Measurements from ENCODE around the gene FMN1. TPM values are rescaled to one million over a fixed set of nuclear protein-coding genes. Genes with fewer than 3 reads are reported as not detected.

Gene FMN1
- polyA plus RNA-seq, 2 donors = 1.0 to 2.1 TPM

GRCh38 chr15:32983679-32984078, 210.8 kb downstream of the FMN1 start:
- Histone ChIP-seq H3K4me1 (ENCODE audit: control insufficient read depth in 2 of 2, insufficient read depth in 2 of 2, low read length in 1 of 2) (no peaks in the 10 kb centered on the region), H3K27ac (ENCODE audit: low read depth in 2 of 2, low read length in 1 of 2) (no peak overlapping the region), H3K36me3 (ENCODE audit: control insufficient read depth in 2 of 2, insufficient read depth in 2 of 2, low read length in 1 of 2) (no peaks in the 10 kb centered on the region), H3K9me3 (ENCODE audit: control insufficient read depth in 2 of 2, insufficient read depth in 1 of 2, low read depth in 1 of 2, low read length in 1 of 2) (no peaks in the 10 kb centered on the region), H3K4me3 (ENCODE audit: low read depth in 1 of 2, low read length in 2 of 2) (no peak overlapping the region), H3K27me3 (ENCODE audit: control insufficient read depth in 1 of 2, insufficient read depth in 2 of 2, low read length in 2 of 2) (no peaks in the 10 kb centered on the region)
- WGBS, 2 donors = 70 to 79% methylated on average over 7 of the region's 7 CpGs

GRCh38 chr15:32982001-32982400, 212.5 kb downstream of the FMN1 start:
- H3K27ac ChIP-seq (ENCODE audit: low read depth in 2 of 2, low read length in 1 of 2) = no peak overlapping the region
- no peaks in the 10 kb centered on the region for H3K27me3 ChIP-seq (ENCODE audit: control insufficient read depth in 1 of 2, insufficient read depth in 2 of 2, low read length in 2 of 2)
- H3K9me3 ChIP-seq (ENCODE audit: control insufficient read depth in 2 of 2, insufficient read depth in 1 of 2, low read depth in 1 of 2, low read length in 1 of 2) = no peaks in the 10 kb centered on the region
- H3K36me3 ChIP-seq (ENCODE audit: control insufficient read depth in 2 of 2, insufficient read depth in 2 of 2, low read length in 1 of 2) = no peaks in the 10 kb centered on the region
- H3K4me1 ChIP-seq (ENCODE audit: control insufficient read depth in 2 of 2, insufficient read depth in 2 of 2, low read length in 1 of 2) = no peaks in the 10 kb centered on the region
- H3K4me3 ChIP-seq (ENCODE audit: low read depth in 1 of 2, low read length in 2 of 2) = no peak overlapping the region
- 87 to 91% methylated on average over 4 of the region's 4 CpGs for WGBS, 2 donors

- no peak overlapping the region for H3K27ac ChIP-seq (ENCODE audit: low read depth in 2 of 2, low read length in 1 of 2)
- no peak overlapping the region for H3K4me3 ChIP-seq (ENCODE audit: low read depth in 1 of 2, low read length in 2 of 2)
- no peaks in the 10 kb centered on the region for H3K36me3 ChIP-seq (ENCODE audit: control insufficient read depth in 2 of 2, insufficient read depth in 2 of 2, low read length in 1 of 2)
- H3K4me1 ChIP-seq (ENCODE audit: control insufficient read depth in 2 of 2, insufficient read depth in 2 of 2, low read length in 1 of 2) = no peaks in the 10 kb centered on the region
- whole genome bisulfite sequencing, 2 donors = 75 to 84% methylated on average over 1 of the region's 1 CpG
- no peaks in the 10 kb centered on the region for H3K27me3 ChIP-seq (ENCODE audit: control insufficient read depth in 1 of 2, insufficient read depth in 2 of 2, low read length in 2 of 2)
- no peaks in the 10 kb centered on the region for H3K9me3 ChIP-seq (ENCODE audit: control insufficient read depth in 2 of 2, insufficient read depth in 1 of 2, low read depth in 1 of 2, low read length in 1 of 2)
Observed at GRCh38 chr15:32981536-32981935, 213.0 kb downstream of the FMN1 start.

GRCh38 chr15:32979710-32980109, 214.8 kb downstream of the FMN1 start:
- no peak overlapping the region for H3K4me3 ChIP-seq (ENCODE audit: low read depth in 1 of 2, low read length in 2 of 2)
- WGBS, 2 donors = 34 to 53% methylated on average over 3 of the region's 3 CpGs
- no peaks in the 10 kb centered on the region for H3K36me3 ChIP-seq (ENCODE audit: control insufficient read depth in 2 of 2, insufficient read depth in 2 of 2, low read length in 1 of 2)
- H3K27me3 ChIP-seq (ENCODE audit: control insufficient read depth in 1 of 2, insufficient read depth in 2 of 2, low read length in 2 of 2) = no peaks in the 10 kb centered on the region
- H3K9me3 ChIP-seq (ENCODE audit: control insufficient read depth in 2 of 2, insufficient read depth in 1 of 2, low read depth in 1 of 2, low read length in 1 of 2) = no peaks in the 10 kb centered on the region
- H3K4me1 ChIP-seq (ENCODE audit: control insufficient read depth in 2 of 2, insufficient read depth in 2 of 2, low read length in 1 of 2) = no peaks in the 10 kb centered on the region
- H3K27ac ChIP-seq (ENCODE audit: low read depth in 2 of 2, low read length in 1 of 2) = no peak overlapping the region

GRCh38 chr15:32977506-32977905, 217.0 kb downstream of the FMN1 start:
- Histone ChIP-seq H3K27ac (ENCODE audit: low read depth in 2 of 2, low read length in 1 of 2) (no peak overlapping the region), H3K36me3 (ENCODE audit: control insufficient read depth in 2 of 2, insufficient read depth in 2 of 2, low read length in 1 of 2) (no peaks in the 10 kb centered on the region), H3K27me3 (ENCODE audit: control insufficient read depth in 1 of 2, insufficient read depth in 2 of 2, low read length in 2 of 2) (no peaks in the 10 kb centered on the region), H3K9me3 (ENCODE audit: control insufficient read depth in 2 of 2, insufficient read depth in 1 of 2, low read depth in 1 of 2, low read length in 1 of 2) (no peaks in the 10 kb centered on the region), H3K4me1 (ENCODE audit: control insufficient read depth in 2 of 2, insufficient read depth in 2 of 2, low read length in 1 of 2) (no peaks in the 10 kb centered on the region), H3K4me3 (ENCODE audit: low read depth in 1 of 2, low read length in 2 of 2) (no peak overlapping the region)
- WGBS, 2 donors = 50 to 88% methylated on average over 1 of the region's 1 CpG

GRCh38 chr15:32974691-32975090, 219.8 kb downstream of the FMN1 start:
- Histone ChIP-seq H3K9me3 (ENCODE audit: control insufficient read depth in 2 of 2, insufficient read depth in 1 of 2, low read depth in 1 of 2, low read length in 1 of 2) (no peaks in the 10 kb centered on the region), H3K36me3 (ENCODE audit: control insufficient read depth in 2 of 2, insufficient read depth in 2 of 2, low read length in 1 of 2) (no peaks in the 10 kb centered on the region), H3K4me1 (ENCODE audit: control insufficient read depth in 2 of 2, insufficient read depth in 2 of 2, low read length in 1 of 2) (no peaks in the 10 kb centered on the region), H3K4me3 (ENCODE audit: low read depth in 1 of 2, low read length in 2 of 2) (no peak overlapping the region), H3K27ac (ENCODE audit: low read depth in 2 of 2, low read length in 1 of 2) (no peak overlapping the region), H3K27me3 (ENCODE audit: control insufficient read depth in 1 of 2, insufficient read depth in 2 of 2, low read length in 2 of 2) (no peaks in the 10 kb centered on the region)
- WGBS, 2 donors = 89 to 100% methylated on average over 1 of the region's 1 CpG

GRCh38 chr15:32972686-32973085, 221.8 kb downstream of the FMN1 start:
- Histone ChIP-seq H3K4me1 (ENCODE audit: control insufficient read depth in 2 of 2, insufficient read depth in 2 of 2, low read length in 1 of 2) (no peaks in the 10 kb centered on the region), H3K9me3 (ENCODE audit: control insufficient read depth in 2 of 2, insufficient read depth in 1 of 2, low read depth in 1 of 2, low read length in 1 of 2) (peaks cover 0 to 3% of the 10 kb centered on the region in 2 donors), H3K4me3 (ENCODE audit: low read depth in 1 of 2, low read length in 2 of 2) (no peak overlapping the region), H3K27ac (ENCODE audit: low read depth in 2 of 2, low read length in 1 of 2) (no peak overlapping the region), H3K27me3 (ENCODE audit: control insufficient read depth in 1 of 2, insufficient read depth in 2 of 2, low read length in 2 of 2) (no peaks in the 10 kb centered on the region), H3K36me3 (ENCODE audit: control insufficient read depth in 2 of 2, insufficient read depth in 2 of 2, low read length in 1 of 2) (no peaks in the 10 kb centered on the region)
- WGBS, 2 donors = 89 to 96% methylated on average over 2 of the region's 2 CpGs

- H3K9me3 ChIP-seq (ENCODE audit: control insufficient read depth in 2 of 2, insufficient read depth in 1 of 2, low read depth in 1 of 2, low read length in 1 of 2) = peaks cover 0 to 3% of the 10 kb centered on the region in 2 donors
- H3K4me1 ChIP-seq (ENCODE audit: control insufficient read depth in 2 of 2, insufficient read depth in 2 of 2, low read length in 1 of 2) = no peaks in the 10 kb centered on the region
- no peak overlapping the region for H3K4me3 ChIP-seq (ENCODE audit: low read depth in 1 of 2, low read length in 2 of 2)
- H3K27ac ChIP-seq (ENCODE audit: low read depth in 2 of 2, low read length in 1 of 2) = no peak overlapping the region
- H3K36me3 ChIP-seq (ENCODE audit: control insufficient read depth in 2 of 2, insufficient read depth in 2 of 2, low read length in 1 of 2) = no peaks in the 10 kb centered on the region
- H3K27me3 ChIP-seq (ENCODE audit: control insufficient read depth in 1 of 2, insufficient read depth in 2 of 2, low read length in 2 of 2) = no peaks in the 10 kb centered on the region
- 78 to 82% methylated on average over 11 of the region's 11 CpGs for WGBS, 2 donors
Observed at GRCh38 chr15:32970847-32971246, 223.7 kb downstream of the FMN1 start.

GRCh38 chr15:32967521-32967920, 227.0 kb downstream of the FMN1 start:
- Histone ChIP-seq H3K27me3 (ENCODE audit: control insufficient read depth in 1 of 2, insufficient read depth in 2 of 2, low read length in 2 of 2) (no peaks in the 10 kb centered on the region), H3K36me3 (ENCODE audit: control insufficient read depth in 2 of 2, insufficient read depth in 2 of 2, low read length in 1 of 2) (no peaks in the 10 kb centered on the region), H3K9me3 (ENCODE audit: control insufficient read depth in 2 of 2, insufficient read depth in 1 of 2, low read depth in 1 of 2, low read length in 1 of 2) (peaks cover 0 to 3% of the 10 kb centered on the region in 2 donors), H3K4me3 (ENCODE audit: low read depth in 1 of 2, low read length in 2 of 2) (no peak overlapping the region), H3K4me1 (ENCODE audit: control insufficient read depth in 2 of 2, insufficient read depth in 2 of 2, low read length in 1 of 2) (no peaks in the 10 kb centered on the region), H3K27ac (ENCODE audit: low read depth in 2 of 2, low read length in 1 of 2) (no peak overlapping the region)

- no peaks in the 10 kb centered on the region for H3K36me3 ChIP-seq (ENCODE audit: control insufficient read depth in 2 of 2, insufficient read depth in 2 of 2, low read length in 1 of 2)
- H3K27ac ChIP-seq (ENCODE audit: low read depth in 2 of 2, low read length in 1 of 2) = no peak overlapping the region
- H3K4me1 ChIP-seq (ENCODE audit: control insufficient read depth in 2 of 2, insufficient read depth in 2 of 2, low read length in 1 of 2) = no peaks in the 10 kb centered on the region
- no peaks in the 10 kb centered on the region for H3K27me3 ChIP-seq (ENCODE audit: control insufficient read depth in 1 of 2, insufficient read depth in 2 of 2, low read length in 2 of 2)
- H3K9me3 ChIP-seq (ENCODE audit: control insufficient read depth in 2 of 2, insufficient read depth in 1 of 2, low read depth in 1 of 2, low read length in 1 of 2) = peaks cover 0 to 3% of the 10 kb centered on the region in 2 donors
- no peak overlapping the region for H3K4me3 ChIP-seq (ENCODE audit: low read depth in 1 of 2, low read length in 2 of 2)
- WGBS, 2 donors = 84 to 86% methylated on average over 2 of the region's 2 CpGs
Observed at GRCh38 chr15:32966512-32966911, 228.0 kb downstream of the FMN1 start.

Data from esophagus (tissue), 2 donors.